K562 (cell line): ENCODE data around the gene CTTNBP2NL. TPM values are rescaled to one million over a fixed set of nuclear protein-coding genes. Genes with fewer than 3 reads are reported as not detected.
A peak's percentile ranks its signal among the peaks of the same experiment; 100 is the strongest.

ENCODE experiments used
- AFF4 ChIP-seq: sonication (generic); formaldehyde crosslinking; IDR thresholded peaks from 2 replicates; pipeline ENCODE4 v1.8.0; 2023; ENCODE audit warnings: mild to moderate bottlenecking, missing genetic modification reagents
- CHD4 ChIP-seq: fragments of 200-600 bp; sonication (generic); IDR thresholded peaks from 3 replicates; pipeline ENCODE4 v1.6.1; 2012; ENCODE audit warnings: low read depth, mild to moderate bottlenecking, mixed read lengths, low read length, inconsistent platforms; ENCODE audit not compliant: insufficient read depth, insufficient replicate concordance, poor library complexity, severe bottlenecking
- DPF2 ChIP-seq: fragments of 450-650 bp; IDR thresholded peaks from 2 replicates; pipeline ENCODE4 v1.6.1; 2016
- ESRRA ChIP-seq: fragments of 450-650 bp; IDR thresholded peaks from 2 replicates; pipeline ENCODE4 v1.6.1; 2014; ENCODE audit warnings: low read depth, mild to moderate bottlenecking, moderate library complexity, borderline replicate concordance
- FOXA1 ChIP-seq: fragments of 450-650 bp; IDR thresholded peaks from 2 replicates; pipeline ENCODE4 v1.6.1; 2016; ENCODE audit warnings: mild to moderate bottlenecking, borderline replicate concordance
- FOXJ3 ChIP-seq: sonication (generic); formaldehyde crosslinking; IDR thresholded peaks from 2 replicates; pipeline ENCODE4 v1.4.0; 2020; ENCODE audit warnings: mild to moderate bottlenecking, missing genetic modification reagents
- KLF6 ChIP-seq: fragments of 250-450 bp; sonication (Bioruptor Pico); IDR thresholded peaks from 2 replicates; pipeline ENCODE4 v1.4.0; 2020; ENCODE audit warnings: mild to moderate bottlenecking, moderate library complexity, borderline replicate concordance
- MTA3 ChIP-seq: fragments of 450-650 bp; formaldehyde crosslinking; IDR thresholded peaks from 2 replicates; pipeline ENCODE4 v1.6.1; 2017; ENCODE audit warnings: mild to moderate bottlenecking, borderline replicate concordance
- POU5F1 ChIP-seq: fragments of 150-350 bp; IDR thresholded peaks from 2 replicates; pipeline ENCODE4 v1.6.1; 2014; ENCODE audit warnings: borderline replicate concordance, low read length, low read depth, mild to moderate bottlenecking; ENCODE audit not compliant: partially characterized antibody
- RAD51 ChIP-seq: fragments of 450-650 bp; IDR thresholded peaks from 2 replicates; pipeline ENCODE4 v1.7.1; 2016; ENCODE audit warnings: low read depth, mild to moderate bottlenecking, borderline replicate concordance
- RBBP5 ChIP-seq: fragments of 200-600 bp; sonication (generic); IDR thresholded peaks from 2 replicates; pipeline ENCODE4 v1.6.1; 2012; ENCODE audit warnings: borderline replicate concordance, mild to moderate bottlenecking, low read length, control low read depth, inconsistent platforms; ENCODE audit not compliant: insufficient read depth, poor library complexity, severe bottlenecking
- SRSF9 ChIP-seq: fragments of 200-400 bp; formaldehyde crosslinking; IDR thresholded peaks from 2 replicates; pipeline ENCODE4 v1.6.1; 2017; ENCODE audit warnings: low read depth, low read length, borderline replicate concordance
- XRCC5 ChIP-seq: fragments of 200-400 bp; formaldehyde crosslinking; IDR thresholded peaks from 2 replicates; pipeline ENCODE4 v1.6.1; 2017; ENCODE audit warnings: low read depth, mild to moderate bottlenecking, low read length
- ZBTB2 ChIP-seq: fragments of 450-650 bp; IDR thresholded peaks from 2 replicates; pipeline ENCODE4 v1.6.1; 2016; ENCODE audit warnings: antibody characterized with exemption
- ZNF263 ChIP-seq: sonication (generic); formaldehyde crosslinking; IDR thresholded peaks from 2 replicates; pipeline ENCODE4 v1.8.0; 2022; ENCODE audit warnings: mild to moderate bottlenecking, missing genetic modification reagents, borderline replicate concordance
- polyA plus RNA-seq, 8 experiments: library from polyadenylated mRNA; depleted of rRNA in 4 of 8; stranded (reverse) in 5 of 8; unstranded in 3 of 8; fragments of >200 nt; fragmentation: Nextera tagmentation in 2 of 8; fragmentation: Illumina TruSeq in 1 of 8; extraction: Ambion mirVana in 2 of 8; extraction: Trizol in 1 of 8; gene quantifications; 2 replicates each; pipeline versions ENCODE4 v1.2.1 to v1.2.3, GENCODE V29; 2011 to 2014; ENCODE audit warnings: inconsistent platforms in 1 of 8, missing spikeins in 1 of 8
- total RNA-seq, 7 experiments: library from RNA; depleted of rRNA in 6 of 7; stranded (reverse); fragments of >200 nt in 6 of 7; fragmentation: Illumina TruSeq in 2 of 7; extraction: Trizol in 2 of 7; gene quantifications; 2 replicates each; pipeline versions ENCODE4 v1.2.1 to v1.2.3, GENCODE V29; 2011 to 2021; ENCODE audit warnings: low replicate concordance in 1 of 7
- TF ChIP-seq, protein P1 (sequence below): IDR thresholded peaks from 2 replicates; pipeline ENCODE4 v1.6.1; 2011; ENCODE audit warnings: borderline replicate concordance, low read depth, mild to moderate bottlenecking, moderate library complexity, low read length; ENCODE audit not compliant: insufficient read depth, poor library complexity, severe bottlenecking
- TF ChIP-seq, protein P2 (sequence below), 2 experiments: fragments of 200-800 bp in 1 of 2; sonication (Bioruptor generic) in 1 of 2; sonication (generic) in 1 of 2; formaldehyde crosslinking in 1 of 2; IDR thresholded peaks in 1 of 2; conservative IDR thresholded peaks in 1 of 2; 2 replicates each; pipeline versions ENCODE4 v1.5.0 to v1.6.1; 2016 to 2020; ENCODE audit warnings: missing compliant biosample characterization in 1 of 2, missing genetic modification characterization in 1 of 2, missing genetic modification reagents in 1 of 2

The CTTNBP2NL gene
- total and polyA plus RNA-seq, 9 of the 15 experiments (the other 6 are each of a cell fraction or from before 2014, with no cell fraction given), result 0.27 to 1.4 (median 0.62) TPM

GRCh38 chr1:112466078-112466660 is 70.2 kb downstream of the CTTNBP2NL start (continued):
- TF ChIP-seq KLF6 (CRISPR knock-in tag) (peak; percentile 45; the same call in 1 of the 2 replicates), SRSF9 (no peak), ZNF263 (CRISPR knock-in tag) (peak; percentile 94), ZBTB2 (peak; percentile 43; the same call in 1 of the 2 replicates), DPF2 (0 out of 2 replicates have a peak, but pooled peaks have one; percentile 49), MTA3 (peak; percentile 88), ESRRA (peak; percentile 59; the same call in 1 of the 2 replicates), POU5F1 (peak; percentile 39), RAD51 (peak; percentile 46; the same call in 1 of the 2 replicates), FOXA1 (no peak), XRCC5 (peak; percentile 98), RBBP5 (peak; percentile 38), CHD4 (no peak), FOXJ3 (no peak), AFF4 (CRISPR knock-in tag) (peak; percentile 40; the same call in 1 of the 2 replicates)
- TF ChIP-seq, protein P1, sequence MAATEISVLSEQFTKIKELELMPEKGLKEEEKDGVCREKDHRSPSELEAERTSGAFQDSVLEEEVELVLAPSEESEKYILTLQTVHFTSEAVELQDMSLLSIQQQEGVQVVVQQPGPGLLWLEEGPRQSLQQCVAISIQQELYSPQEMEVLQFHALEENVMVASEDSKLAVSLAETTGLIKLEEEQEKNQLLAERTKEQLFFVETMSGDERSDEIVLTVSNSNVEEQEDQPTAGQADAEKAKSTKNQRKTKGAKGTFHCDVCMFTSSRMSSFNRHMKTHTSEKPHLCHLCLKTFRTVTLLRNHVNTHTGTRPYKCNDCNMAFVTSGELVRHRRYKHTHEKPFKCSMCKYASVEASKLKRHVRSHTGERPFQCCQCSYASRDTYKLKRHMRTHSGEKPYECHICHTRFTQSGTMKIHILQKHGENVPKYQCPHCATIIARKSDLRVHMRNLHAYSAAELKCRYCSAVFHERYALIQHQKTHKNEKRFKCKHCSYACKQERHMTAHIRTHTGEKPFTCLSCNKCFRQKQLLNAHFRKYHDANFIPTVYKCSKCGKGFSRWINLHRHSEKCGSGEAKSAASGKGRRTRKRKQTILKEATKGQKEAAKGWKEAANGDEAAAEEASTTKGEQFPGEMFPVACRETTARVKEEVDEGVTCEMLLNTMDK, result peak; percentile 52
- TF ChIP-seq, protein P2, sequence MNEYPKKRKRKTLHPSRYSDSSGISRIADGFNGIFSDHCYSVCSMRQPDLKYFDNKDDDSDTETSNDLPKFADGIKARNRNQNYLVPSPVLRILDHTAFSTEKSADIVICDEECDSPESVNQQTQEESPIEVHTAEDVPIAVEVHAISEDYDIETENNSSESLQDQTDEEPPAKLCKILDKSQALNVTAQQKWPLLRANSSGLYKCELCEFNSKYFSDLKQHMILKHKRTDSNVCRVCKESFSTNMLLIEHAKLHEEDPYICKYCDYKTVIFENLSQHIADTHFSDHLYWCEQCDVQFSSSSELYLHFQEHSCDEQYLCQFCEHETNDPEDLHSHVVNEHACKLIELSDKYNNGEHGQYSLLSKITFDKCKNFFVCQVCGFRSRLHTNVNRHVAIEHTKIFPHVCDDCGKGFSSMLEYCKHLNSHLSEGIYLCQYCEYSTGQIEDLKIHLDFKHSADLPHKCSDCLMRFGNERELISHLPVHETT (CRISPR knock-in tag; conservative IDR thresholded peaks at IDR 0.05 in 1 of 2, IDR thresholded peaks at IDR 0.05 in 1 of 2), result no peak
